H1 (cell line): Measurements from ENCODE around the gene TMCC1. TPM values are rescaled to one million over a fixed set of nuclear protein-coding genes. Genes with fewer than 3 reads are reported as not detected.

Experiments used
- ATF3 ChIP-seq: IDR thresholded peaks from 2 replicates; pipeline ENCODE4 v1.6.1; 2011; ENCODE audit warnings: low read depth, mild to moderate bottlenecking, low read length; ENCODE audit not compliant: insufficient read depth
- EP300 ChIP-seq, 2 experiments: IDR thresholded peaks; 1 replicate in 1 of 2; 2 replicates in 1 of 2; pipeline ENCODE4 v1.6.1; 2011 to 2012; ENCODE audit warnings: low read depth in 2 of 2, low read length in 2 of 2, mild to moderate bottlenecking in 2 of 2, borderline replicate concordance in 1 of 2, inconsistent platforms in 1 of 2, moderate library complexity in 1 of 2
- SAP30 ChIP-seq: fragments of 300-600 bp; sonication (generic); IDR thresholded peaks from 2 replicates; pipeline ENCODE4 v1.7.1; 2012; ENCODE audit warnings: low read length, moderate library complexity, mild to moderate bottlenecking, inconsistent platforms; ENCODE audit not compliant: insufficient read depth, insufficient replicate concordance
- SRF ChIP-seq: IDR thresholded peaks from 2 replicates; pipeline ENCODE4 v1.6.1; 2011; ENCODE audit warnings: mild to moderate bottlenecking, low read depth, low read length, moderate library complexity
- polyA plus RNA-seq, 7 experiments: library from polyadenylated mRNA; depleted of rRNA in 3 of 7; stranded (reverse) in 5 of 7; unstranded in 2 of 7; fragments of >200 nt in 5 of 7; fragments of 200-250 nt in 2 of 7; gene quantifications; 1 replicate in 5 of 7; 2 replicates in 1 of 7; 4 replicates in 1 of 7; pipeline versions ENCODE4 v1.2.1 to v1.2.3, GENCODE V29; 2011 to 2013; ENCODE audit warnings: missing spikeins in 2 of 7, mixed read lengths in 2 of 7
- total RNA-seq: library from RNA; stranded (reverse); fragmentation: NEBNext Ultra II Directional; extraction: Animal tissue kit (Norgen Biotek cat#: 25700); gene quantifications from 2 replicates; pipeline ENCODE4 v1.2.1, GENCODE V29; 2021

TMCC1 gene
- total and polyA plus RNA-seq, 2 of the 8 experiments (the other 6 are each of a cell fraction or from before 2014, with no cell fraction given) = 10.4 to 27.1 TPM

GRCh38 chr3:129692743-129693142 lies 200.8 kb downstream of the TMCC1 start (continued):
- TF ChIP-seq EP300 (IDR thresholded peaks at IDR 0.05; ENCODE audit: borderline replicate concordance in 1 of 2, low read depth in 2 of 2, low read length in 2 of 2) (no peak), SAP30 (no peak), ATF3 (no peak), SRF (no peak)
